K562 (cell line): ENCODE data around the gene KCNB1.

Source experiments
- EZH2 ChIP-seq: IDR thresholded peaks from 2 replicates; pipeline ENCODE4 v1.6.1; 2012; ENCODE audit warnings: low read depth, mild to moderate bottlenecking, inconsistent platforms, low read length, borderline replicate concordance
- KDM4B ChIP-seq, 2 experiments: fragments of 450-650 bp in 1 of 2; sonication (generic) in 1 of 2; IDR thresholded peaks; 2 replicates each; pipeline ENCODE4 v1.6.1; 2016 to 2017; ENCODE audit warnings: borderline replicate concordance in 2 of 2, antibody characterized with exemption in 1 of 2, low read depth in 1 of 2, mild to moderate bottlenecking in 1 of 2
- USF2 ChIP-seq: sonication (generic); formaldehyde crosslinking; IDR thresholded peaks from 2 replicates; pipeline ENCODE4 v1.5.0; 2020; ENCODE audit warnings: missing genetic modification reagents
- TF ChIP-seq, protein P1 (sequence below), 3 experiments: IDR thresholded peaks in 2 of 3; conservative IDR thresholded peaks in 1 of 3; 2 replicates each; pipeline ENCODE4 v1.5.1; 2011 to 2012; ENCODE audit warnings: low read length in 3 of 3, mild to moderate bottlenecking in 3 of 3, control low read depth in 2 of 3, improper control_type of control experiment in 1 of 3, inconsistent platforms in 1 of 3, low read depth in 1 of 3, mixed read lengths in 1 of 3, moderate library complexity in 1 of 3; ENCODE audit not compliant: insufficient read depth in 2 of 3

DNA sequence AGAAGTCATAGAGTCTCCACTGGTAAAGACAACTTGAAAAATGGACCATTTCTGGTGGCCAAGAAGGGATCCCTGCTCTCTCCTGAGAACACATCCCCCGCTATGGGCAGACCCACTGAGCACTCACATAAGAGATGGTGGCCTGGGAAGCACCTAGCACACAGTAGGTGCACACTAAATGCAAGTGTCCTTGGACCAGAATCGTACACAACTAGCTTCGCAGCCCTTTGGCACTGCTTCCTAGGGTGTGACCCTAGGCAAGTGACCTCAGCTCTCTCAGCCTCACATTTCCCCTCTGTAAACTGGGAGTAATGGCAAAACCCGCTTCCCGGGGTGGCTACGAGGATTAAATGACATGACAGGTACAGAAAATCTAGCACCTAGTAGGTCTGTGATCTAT, 35.1 kb downstream of the KCNB1 start:
- no peak for TF ChIP-seq USF2
- no peak for TF ChIP-seq EZH2
- TF ChIP-seq, protein P1, sequence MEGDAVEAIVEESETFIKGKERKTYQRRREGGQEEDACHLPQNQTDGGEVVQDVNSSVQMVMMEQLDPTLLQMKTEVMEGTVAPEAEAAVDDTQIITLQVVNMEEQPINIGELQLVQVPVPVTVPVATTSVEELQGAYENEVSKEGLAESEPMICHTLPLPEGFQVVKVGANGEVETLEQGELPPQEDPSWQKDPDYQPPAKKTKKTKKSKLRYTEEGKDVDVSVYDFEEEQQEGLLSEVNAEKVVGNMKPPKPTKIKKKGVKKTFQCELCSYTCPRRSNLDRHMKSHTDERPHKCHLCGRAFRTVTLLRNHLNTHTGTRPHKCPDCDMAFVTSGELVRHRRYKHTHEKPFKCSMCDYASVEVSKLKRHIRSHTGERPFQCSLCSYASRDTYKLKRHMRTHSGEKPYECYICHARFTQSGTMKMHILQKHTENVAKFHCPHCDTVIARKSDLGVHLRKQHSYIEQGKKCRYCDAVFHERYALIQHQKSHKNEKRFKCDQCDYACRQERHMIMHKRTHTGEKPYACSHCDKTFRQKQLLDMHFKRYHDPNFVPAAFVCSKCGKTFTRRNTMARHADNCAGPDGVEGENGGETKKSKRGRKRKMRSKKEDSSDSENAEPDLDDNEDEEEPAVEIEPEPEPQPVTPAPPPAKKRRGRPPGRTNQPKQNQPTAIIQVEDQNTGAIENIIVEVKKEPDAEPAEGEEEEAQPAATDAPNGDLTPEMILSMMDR (IDR thresholded peaks at IDR 0.05 in 2 of 3, conservative IDR thresholded peaks at IDR 0.05 in 1 of 3; ENCODE audit: insufficient read depth in 2 of 3, low read depth in 1 of 3, low read length in 3 of 3) = no peak
- TF ChIP-seq KDM4B (IDR thresholded peaks at IDR 0.05; ENCODE audit: borderline replicate concordance in 2 of 2, low read depth in 1 of 2) = no peak
